Suppressor macrophage (primary cell): ENCODE results near the gene LMX1B.
"Not testable (repeated sequence)": the region's sequence is repeated elsewhere in the genome, so short reads cannot be mapped to it uniquely, and the experiment has no call there.

Experiments
- DNase-seq, 4 experiments: peaks; one replicate each; pipeline ENCODE4 v3.0.0-alpha.2; 2020 to 2022

LMX1B gene

DNA sequence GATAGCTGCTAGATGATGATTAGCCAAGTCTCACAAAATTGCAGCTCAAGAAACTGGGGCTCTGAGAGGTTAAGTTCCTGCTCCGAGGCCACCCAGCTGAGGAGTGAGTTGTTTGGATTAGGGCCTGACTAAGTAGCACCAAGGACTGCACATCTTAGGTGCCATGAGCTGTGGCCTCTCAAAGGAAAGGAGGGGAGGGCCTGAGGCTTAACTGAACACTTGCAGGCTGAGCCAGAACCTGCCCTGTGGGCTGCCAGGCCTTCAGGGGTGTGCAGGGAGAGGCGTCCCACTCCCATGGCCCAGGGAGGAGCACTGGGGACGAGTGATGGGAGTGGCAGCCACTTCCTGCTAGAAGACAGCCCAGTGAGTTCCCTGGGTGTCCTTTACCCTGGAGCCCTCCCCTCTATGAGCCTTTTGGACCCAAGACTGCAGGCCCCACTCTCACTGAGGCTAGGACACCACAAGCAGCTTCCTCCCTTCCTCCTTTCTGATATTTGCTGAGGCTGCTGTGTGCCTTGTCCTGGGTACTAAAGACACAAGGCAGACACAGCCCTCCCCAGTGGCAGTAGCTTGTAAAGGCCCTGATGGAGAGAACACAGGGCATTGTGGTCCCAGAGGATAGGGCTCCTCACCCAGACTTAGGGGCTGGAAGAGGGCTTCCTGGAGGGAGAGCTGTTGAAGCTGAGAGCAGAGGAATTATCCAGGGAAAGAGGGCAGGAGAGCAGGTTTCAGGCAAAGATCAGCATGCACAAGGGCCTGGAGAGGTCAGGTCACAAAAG is 22.1 kb downstream of the LMX1B start:
- no peak for DNase-seq

DNA sequence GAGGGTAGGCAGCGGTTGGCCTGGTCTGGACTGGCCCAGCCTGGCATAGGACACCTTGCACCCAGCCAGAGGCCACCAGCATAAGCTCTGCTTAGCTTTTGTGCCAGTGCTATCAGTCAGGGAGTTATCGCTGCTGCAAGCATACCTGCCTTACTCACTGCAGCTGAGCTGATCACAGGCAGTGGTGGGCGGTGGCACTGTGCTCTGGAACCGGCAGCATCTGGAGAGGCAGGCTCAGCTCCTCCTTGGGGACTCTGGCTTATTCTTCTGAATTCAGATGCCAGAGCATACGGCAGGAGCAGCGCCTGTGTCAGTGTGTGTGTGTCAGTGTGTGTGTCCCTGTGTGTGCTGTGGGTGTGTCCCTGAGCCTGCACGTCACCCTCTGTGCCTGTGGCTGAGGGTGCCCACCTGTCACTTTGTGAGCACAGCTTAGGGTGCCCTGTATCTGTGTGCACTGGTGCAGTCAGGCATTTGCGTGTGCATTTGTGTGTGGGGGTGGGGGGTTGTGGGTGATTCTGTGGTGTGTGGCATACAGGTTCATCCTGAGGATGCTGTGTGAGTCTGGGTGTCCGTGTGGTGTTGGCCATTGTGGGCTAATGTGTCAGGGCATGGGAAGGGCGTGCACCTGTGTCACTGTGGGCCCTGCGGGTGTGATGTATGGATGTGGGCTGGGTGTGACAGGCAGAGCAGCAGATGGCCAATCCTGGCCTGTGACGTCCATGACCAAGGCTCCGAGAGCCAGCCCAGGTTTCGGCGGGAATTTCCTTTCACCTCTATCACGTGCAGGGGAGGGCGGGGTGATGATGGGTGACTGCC is 23.5 kb downstream of the LMX1B start:
- DNase-seq, result no peak

DNA sequence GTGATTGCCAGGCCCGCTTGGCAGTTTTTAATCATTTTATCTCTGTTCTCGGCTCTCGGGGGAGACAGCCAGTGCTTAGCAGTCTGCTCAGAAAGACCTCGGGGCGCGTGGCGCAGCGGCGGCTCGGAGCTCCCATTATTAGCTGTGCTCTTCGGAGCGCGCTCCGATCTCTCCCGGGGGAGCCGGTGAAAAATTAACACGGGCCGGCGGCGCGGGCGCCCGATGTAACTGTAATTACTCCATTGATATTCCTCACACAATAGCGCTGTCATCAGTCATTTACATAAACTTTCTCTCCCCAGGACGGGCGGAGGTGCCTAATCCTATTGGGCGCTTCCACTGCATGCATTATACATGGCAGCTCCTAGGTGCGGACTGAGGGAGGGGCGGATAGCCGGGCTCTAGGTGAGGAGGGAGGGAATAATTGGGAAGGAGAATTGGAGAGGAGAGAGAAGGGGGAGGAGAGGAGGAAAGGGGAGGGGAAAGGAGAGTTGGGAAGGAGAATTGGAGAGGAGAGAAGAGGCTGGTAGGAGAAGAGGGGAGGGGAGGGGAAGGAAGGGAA is 24.9 kb downstream of the LMX1B start:
- DNase-seq, result no peak

- no peak for DNase-seq
These were observed 25.7 kb downstream of the LMX1B start for GRCh38 chr9:126639318-126640000.

- no peak for DNase-seq
These were observed 27.6 kb downstream of the LMX1B start for GRCh38 chr9:126641118-126641851.

DNA sequence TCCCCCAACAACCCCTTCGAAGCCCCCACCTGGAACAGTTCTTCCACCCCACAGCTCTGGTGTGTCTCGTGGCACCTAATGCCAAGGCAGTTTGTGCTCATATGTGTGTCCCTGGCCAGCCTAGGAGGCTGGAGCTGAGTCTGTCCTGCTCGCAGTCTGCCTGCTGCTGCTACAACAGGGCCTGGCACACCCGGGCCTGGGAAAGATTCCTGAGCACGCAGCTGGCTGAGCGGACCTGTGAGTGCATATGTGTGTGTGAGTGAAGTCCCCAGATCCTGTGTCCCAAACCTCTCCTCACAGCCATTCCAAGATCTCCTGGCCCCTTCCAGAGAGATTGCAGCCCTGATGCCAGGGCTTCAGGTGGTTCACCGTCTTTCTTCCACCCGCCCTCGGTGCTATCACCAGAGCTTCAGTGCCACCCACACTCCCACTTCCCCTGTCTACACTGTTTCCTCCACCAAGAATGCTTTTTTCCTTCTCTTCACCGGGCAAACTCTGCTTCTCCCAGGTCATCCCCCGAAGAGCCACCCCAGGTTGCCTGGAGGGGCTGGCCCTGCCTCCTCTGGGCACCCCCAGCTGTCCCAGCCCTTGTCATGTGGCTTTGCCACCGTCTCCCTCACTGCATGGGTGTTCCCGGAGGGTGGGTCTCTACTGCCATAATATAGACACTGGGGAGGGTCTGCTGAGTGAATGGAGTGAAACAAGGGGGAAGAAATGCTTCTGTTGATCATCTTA is 28.4 kb downstream of the LMX1B start:
- DNase-seq, result no peak

DNA sequence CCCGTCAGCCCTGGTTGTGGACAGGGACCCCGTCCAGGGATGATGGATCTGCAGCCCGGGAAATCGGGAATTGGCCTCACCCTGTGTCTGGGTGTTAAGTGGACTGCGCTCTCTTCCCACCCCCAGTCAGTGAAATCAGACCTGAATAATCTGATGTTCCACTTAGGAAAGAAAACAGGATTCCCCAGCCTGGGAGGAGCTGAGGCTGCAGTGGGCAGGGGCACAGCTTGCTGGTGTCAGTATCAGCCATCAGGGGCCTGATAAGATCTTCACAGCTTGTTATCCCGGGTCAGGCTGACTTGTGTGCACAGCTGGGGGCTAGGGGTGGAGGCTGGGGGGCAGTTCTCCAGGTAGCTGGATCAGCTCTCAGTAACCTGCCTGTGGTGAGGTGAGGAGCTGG is 29.1 kb downstream of the LMX1B start:
- no peak for DNase-seq

- DNase-seq, result no peak
These were observed 30.3 kb downstream of the LMX1B start for GRCh38 chr9:126643945-126644527.

GRCh38 chr9:126646162-126646561 is 32.4 kb downstream of the LMX1B start:
- DNase-seq, result no peak

DNA sequence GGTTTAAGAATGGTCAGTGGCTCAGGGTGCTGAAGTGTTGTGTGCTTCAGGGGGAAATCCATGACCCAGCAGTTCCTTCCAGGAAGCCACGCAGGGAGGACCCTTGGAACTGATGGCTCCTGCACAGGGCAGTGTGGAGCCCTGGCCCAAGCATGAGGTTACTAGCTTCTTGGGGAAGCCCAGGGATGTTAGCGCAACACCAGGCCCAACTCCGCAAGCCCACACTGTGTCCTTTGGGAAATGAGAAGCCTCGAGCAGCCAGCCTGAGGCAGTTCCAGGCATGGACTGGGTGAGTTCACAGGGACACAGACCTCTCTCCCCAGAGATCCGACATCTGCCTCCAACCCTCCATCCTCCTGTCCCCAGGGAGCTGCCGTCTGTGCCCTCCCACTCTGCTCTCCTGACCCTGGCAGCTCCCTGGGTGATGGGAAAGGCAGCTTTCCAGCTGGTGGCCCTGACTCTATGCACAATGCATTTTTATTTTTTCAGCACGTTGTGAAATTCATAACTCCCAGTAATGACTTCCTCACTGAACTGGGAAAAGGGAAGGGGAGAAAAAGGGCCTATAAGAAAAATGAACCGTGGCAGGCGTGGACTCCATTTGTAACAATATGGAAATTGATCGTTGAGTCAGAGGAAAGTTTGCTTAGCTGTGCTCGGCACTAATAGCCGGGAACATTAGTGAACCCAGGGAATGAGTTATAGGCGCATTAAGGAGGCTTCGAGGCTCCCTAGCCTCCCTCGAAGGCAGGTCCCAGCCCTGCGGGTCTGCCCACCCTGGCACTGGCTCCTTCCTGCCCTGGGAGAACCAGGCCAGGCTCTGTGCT is 34.1 kb downstream of the LMX1B start:
- DNase-seq, result no peak

- no peak for DNase-seq
These were observed 35.7 kb downstream of the LMX1B start for GRCh38 chr9:126649477-126649876.

DNA sequence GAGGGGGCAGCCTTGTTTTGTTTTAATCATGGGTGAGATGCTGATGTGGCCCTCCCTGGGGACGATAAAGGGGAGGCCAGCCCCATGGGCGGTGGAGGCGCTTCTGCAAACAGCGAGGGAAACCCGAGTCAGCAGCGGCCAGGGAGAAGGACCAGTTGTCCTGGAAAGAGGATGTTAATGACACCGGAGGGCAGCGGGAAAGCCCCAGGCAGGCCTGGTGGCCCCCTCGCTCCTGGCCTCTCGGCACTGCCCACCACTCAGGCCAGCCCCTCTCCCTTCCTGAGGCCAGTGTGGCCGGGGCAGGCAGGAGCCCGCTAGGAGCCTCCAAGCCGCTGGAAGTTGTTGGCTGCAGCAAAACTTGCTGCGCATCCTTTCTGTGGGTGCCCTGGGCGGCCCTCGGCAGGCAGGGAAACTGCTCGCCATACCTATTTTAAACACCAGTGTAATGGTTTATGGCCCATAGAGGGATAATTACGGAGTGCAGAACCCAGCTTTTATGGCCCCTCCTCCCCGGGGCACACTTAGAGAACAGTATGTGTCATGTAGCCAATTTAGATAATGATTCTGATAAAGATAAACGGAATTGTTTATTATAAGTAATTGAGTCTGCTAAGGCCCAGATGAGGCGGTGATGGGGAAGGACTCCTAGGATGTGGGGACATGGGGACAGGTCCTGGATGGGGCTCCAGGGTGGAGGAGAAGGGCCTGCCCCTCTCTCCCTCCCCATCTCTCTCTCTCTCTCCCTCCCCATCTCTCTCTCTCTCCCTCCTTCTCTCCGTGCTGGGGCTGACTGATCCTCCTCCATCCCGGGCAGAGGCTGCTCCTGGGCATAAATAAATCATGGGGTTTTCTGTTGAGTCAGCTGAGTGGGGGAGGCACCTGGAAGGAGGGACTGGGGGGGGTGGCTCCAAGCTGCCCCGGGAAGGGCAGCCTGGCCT is 36.9 kb downstream of the LMX1B start:
- no peak for DNase-seq

DNA sequence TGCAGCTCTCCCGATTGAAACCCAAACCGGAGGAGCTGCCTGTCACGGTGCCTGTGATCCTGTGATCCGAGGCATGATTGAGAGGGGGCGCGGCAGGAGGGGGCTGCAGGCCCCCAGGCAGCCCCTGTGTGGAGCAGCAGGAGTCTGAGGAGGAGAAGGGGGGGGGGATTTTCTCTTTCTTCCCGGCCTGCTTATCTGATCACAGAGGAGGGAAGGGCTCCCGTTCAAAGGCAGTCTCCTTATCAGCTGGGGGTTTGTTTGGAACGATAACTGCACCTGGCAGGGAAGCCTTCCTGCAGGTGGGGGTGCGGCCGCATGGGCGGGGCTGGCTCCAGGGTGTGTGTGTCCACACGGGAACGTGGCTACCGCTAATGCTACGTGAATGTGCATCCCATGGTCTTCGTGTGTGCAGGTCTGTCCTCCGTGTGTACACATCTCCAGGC is 38.4 kb downstream of the LMX1B start:
- no peak for DNase-seq

DNA sequence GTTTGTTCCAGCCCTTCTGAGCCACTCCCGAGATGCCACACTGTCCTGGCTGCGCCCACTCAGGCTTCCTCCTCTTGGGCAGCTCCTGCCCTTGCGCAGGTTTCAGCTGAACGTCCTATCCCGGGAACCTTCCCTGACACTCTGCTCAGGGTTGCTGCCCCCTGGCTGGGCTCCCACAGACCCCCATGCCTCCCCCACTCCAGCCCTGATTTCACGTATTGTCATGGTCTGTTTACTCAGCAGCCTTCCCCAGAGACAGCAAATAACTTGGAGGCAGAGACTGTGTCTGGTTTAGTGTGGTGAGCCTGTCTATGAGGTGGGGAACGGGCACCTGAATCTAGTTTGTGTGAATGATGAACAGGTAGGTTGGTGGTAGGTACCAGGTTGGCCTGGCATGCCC is 40.4 kb downstream of the LMX1B start:
- no peak for DNase-seq

DNA sequence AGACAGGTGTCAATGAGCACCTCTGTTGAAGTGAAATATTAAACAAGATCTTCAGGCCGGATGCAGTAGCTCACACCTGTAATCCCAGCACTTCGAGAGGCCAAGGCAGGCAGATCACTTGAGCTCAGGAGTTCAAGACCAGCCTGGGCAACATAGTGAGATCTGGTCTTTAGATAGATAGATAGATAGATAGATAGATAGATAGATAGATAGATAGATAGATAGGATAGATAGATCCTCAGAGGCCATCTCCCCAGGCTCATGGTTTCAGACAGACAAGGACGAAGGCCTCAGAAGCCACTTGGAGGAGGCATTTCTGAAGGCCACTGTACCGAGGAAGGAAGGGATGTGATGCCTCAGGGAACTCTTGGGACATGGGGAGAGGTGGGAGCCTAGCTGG is 42.5 kb downstream of the LMX1B start:
- DNase-seq, result not testable (repeated sequence)

- no peak for DNase-seq
These were observed 44.6 kb downstream of the LMX1B start for GRCh38 chr9:126658201-126658825.

- DNase-seq, result no peak
These were observed 45.3 kb downstream of the LMX1B start for GRCh38 chr9:126658956-126659555.

DNA sequence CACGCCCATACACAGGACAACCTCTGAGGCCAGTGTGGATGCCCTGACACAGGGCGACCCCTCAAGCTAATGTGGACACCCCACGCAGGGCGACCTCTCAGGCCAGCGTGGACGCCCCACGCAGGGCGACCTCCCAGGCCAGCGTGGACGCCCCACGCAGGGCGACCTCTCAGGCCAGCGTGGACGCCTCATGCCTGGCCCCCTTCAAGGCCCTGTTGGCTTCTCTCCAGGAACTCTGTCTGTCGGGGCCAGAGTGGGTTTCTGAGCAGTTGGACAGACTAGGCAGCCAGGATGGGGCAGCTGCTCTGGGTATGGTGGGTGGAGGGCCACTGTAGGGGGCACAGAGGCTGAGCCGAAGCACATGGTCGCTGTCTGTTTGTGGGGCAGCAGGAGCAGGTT is 47.4 kb downstream of the LMX1B start:
- no peak for DNase-seq
